Gastroesophageal sphincter (tissue), 2 donors: ENCODE data around the gene ATG7.

ENCODE experiments used
- EP300 ChIP-seq: sonication (generic); formaldehyde crosslinking; IDR thresholded peaks from one replicate; pipeline ENCODE4 v1.6.1; 2017; ENCODE audit warnings: antibody characterized with exemption, mild to moderate bottlenecking
- POLR2A ChIP-seq, 2 donors: fragments of 450-650 bp; IDR thresholded peaks; one replicate each; pipeline ENCODE4 v1.6.1; 2017; ENCODE audit warnings: antibody characterized with exemption in 2 of 2, mild to moderate bottlenecking in 2 of 2, moderate library complexity in 1 of 2

DNA sequence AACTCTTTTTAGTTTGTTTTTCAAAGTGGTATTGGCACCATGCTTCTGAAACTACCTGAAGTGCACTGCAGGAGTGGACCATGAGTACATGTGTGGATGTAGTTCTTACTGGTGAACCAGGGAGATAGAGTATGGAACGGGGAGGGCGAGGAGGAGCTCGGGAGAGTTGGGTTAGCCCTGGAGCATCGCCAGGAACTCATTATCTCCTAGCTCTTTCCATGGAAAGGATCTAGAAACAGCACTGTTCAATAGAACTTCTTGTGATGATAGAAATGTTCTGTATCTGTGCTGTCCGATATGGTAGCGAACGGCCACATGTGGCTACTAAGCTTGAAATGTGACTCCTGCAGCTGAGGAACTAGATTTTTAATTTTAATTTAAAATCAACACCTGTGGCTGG is 324.2 kb downstream of the ATG7 start:
- no peak for TF ChIP-seq EP300
- no peak for TF ChIP-seq POLR2A (IDR thresholded peaks at IDR 0.05)
